Activated CD8-positive, alpha-beta memory T cell treated with anti-CD3 and anti-CD28 coated beads, Interleukin-2, amount 50 U/mL, for 4 hours (primary cell): ENCODE data around the gene TH.

ENCODE experiments used
- DNase-seq: peaks from one replicate; pipeline ENCODE4 v3.0.0-alpha.2; 2020

Gene TH

GRCh38 chr11:2176389-2176900, 4.8 kb upstream of the TH start:
- DNase-seq = no peak

GRCh38 chr11:2175659-2176058, 4.0 kb upstream of the TH start:
- no peak for DNase-seq

GRCh38 chr11:2174361-2174760, 2.7 kb upstream of the TH start:
- no peak for DNase-seq

- no peak for DNase-seq
Measured at GRCh38 chr11:2173761-2174160, 2.1 kb upstream of the TH start.

GRCh38 chr11:2173150-2173693, 1.6 kb upstream of the TH start:
- DNase-seq = no peak

GRCh38 chr11:2172676-2173075, 1.1 kb upstream of the TH start:
- DNase-seq = no peak

- no peak for DNase-seq
Measured at GRCh38 chr11:2169626-2170570, 1.7 kb downstream of the TH start.

GRCh38 chr11:2169005-2169378, 2.6 kb downstream of the TH start:
- no peak for DNase-seq

GRCh38 chr11:2168286-2169004, 3.2 kb downstream of the TH start:
- no peak for DNase-seq

GRCh38 chr11:2167141-2168045, 4.2 kb downstream of the TH start:
- no peak for DNase-seq

- DNase-seq = peak; percentile 50
Measured at GRCh38 chr11:2166091-2166851, 5.3 kb downstream of the TH start.

- no peak for DNase-seq
Measured at GRCh38 chr11:2165571-2165970, 6.0 kb downstream of the TH start.

GRCh38 chr11:2164861-2165555, 6.6 kb downstream of the TH start:
- DNase-seq = no peak

GRCh38 chr11:2164081-2164480, 7.5 kb downstream of the TH start:
- no peak for DNase-seq

GRCh38 chr11:2163428-2163978, 8.1 kb downstream of the TH start:
- DNase-seq = no peak

GRCh38 chr11:2160736-2161259, 10.8 kb downstream of the TH start, which contains the start of gene INS:
INS (minus strand) TSS chr11:2161209; CDS start chr11:2160971, 238 bp downstream.
- no peak for DNase-seq

- no peak for DNase-seq
Measured at GRCh38 chr11:2159536-2160413, 11.8 kb downstream of the TH start.

- no peak for DNase-seq
Measured at GRCh38 chr11:2158966-2159365, 12.6 kb downstream of the TH start.

GRCh38 chr11:2158296-2158737, 13.3 kb downstream of the TH start:
- no peak for DNase-seq
